B cell (primary cell): ENCODE measurements around the gene CYP2D6.

Experiments
- CTCF ChIP-seq: fragments of 200-600 bp; IDR thresholded peaks from one replicate; pipeline ENCODE4 v1.8.0; 2022; ENCODE audit warnings: antibody characterized with exemption, mild to moderate bottlenecking
- EZH2 ChIP-seq: IDR thresholded peaks from 2 replicates; pipeline ENCODE4 v1.6.1; 2012; ENCODE audit warnings: borderline replicate concordance, low read depth, mild to moderate bottlenecking, moderate library complexity, low read length; ENCODE audit not compliant: insufficient read depth, poor library complexity, severe bottlenecking

GRCh38 chr22:42178910-42179519 is 48.4 kb upstream of the CYP2D6 start:
- TF ChIP-seq CTCF (no peak), EZH2 (no peak)
